WTC11 (cell line): ENCODE results near the gene GJB3. TPM values are rescaled to one million over a fixed set of nuclear protein-coding genes. Genes with fewer than 3 reads are reported as not detected.

Experiments used
- ATAC-seq: fragments of 200-7000 bp; cut with Tn5 transposase; 2 replicates; pipeline ENCODE4 v1.10.0; 2021; ENCODE audit warnings: mild to moderate bottlenecking, moderate library complexity
- CTCF ChIA-PET: fragments of 300-600 bp; sonication (Branson Sonifier 250); formaldehyde crosslinking; loops from one replicate; lab custom pipeline; 2021; ENCODE audit warnings: antibody characterized with exemption; lab: Charles Lee
- POLR2A ChIA-PET: fragments of 350-600 bp; sonication (Branson Sonifier 250); formaldehyde crosslinking; loops from one replicate; lab custom pipeline; 2021; ENCODE audit warnings: antibody characterized with exemption; lab: Charles Lee
- DNase-seq: peaks from one replicate; pipeline ENCODE4 v3.0.0; 2021; ENCODE audit warnings: low spot score
- H3K27ac Mint-ChIP-seq: 2 replicates; pipeline ENCODE4 v1.8.0; 2021; ENCODE audit warnings: mixed read lengths
- H3K27me3 Mint-ChIP-seq: 2 replicates; pipeline ENCODE4 v1.8.0; 2021; ENCODE audit warnings: low read depth, mild to moderate bottlenecking, moderate library complexity, mixed read lengths
- H3K36me3 Mint-ChIP-seq: 2 replicates; pipeline ENCODE4 v1.8.0; 2021; ENCODE audit warnings: mixed read lengths
- H3K4me1 Mint-ChIP-seq: 2 replicates; pipeline ENCODE4 v1.8.0; 2022; ENCODE audit warnings: mixed read lengths
- H3K4me3 Mint-ChIP-seq: 2 replicates; pipeline ENCODE4 v1.8.0; 2021; ENCODE audit warnings: mild to moderate bottlenecking, moderate library complexity, mixed read lengths
- H3K9me3 Mint-ChIP-seq: 2 replicates; pipeline ENCODE4 v1.8.0; 2021; ENCODE audit warnings: mixed read lengths
- CBFB ChIP-seq: sonication (generic); formaldehyde crosslinking; IDR thresholded peaks from 2 replicates; pipeline ENCODE4 v1.8.1; 2022; ENCODE audit warnings: mild to moderate bottlenecking, low read depth, missing genetic modification reagents
- EMX1 ChIP-seq: fragments of 250-450 bp; sonication (Bioruptor Pico); IDR thresholded peaks from 2 replicates; pipeline ENCODE4 v1.8.0; 2021; ENCODE audit warnings: mild to moderate bottlenecking
- ETV6 ChIP-seq: sonication (generic); formaldehyde crosslinking; IDR thresholded peaks from 2 replicates; pipeline ENCODE4 v1.8.1; 2022; ENCODE audit warnings: mild to moderate bottlenecking, missing genetic modification reagents
- FOXK1 ChIP-seq: sonication (generic); formaldehyde crosslinking; IDR thresholded peaks from 2 replicates; pipeline ENCODE4 v1.8.0; 2022; ENCODE audit warnings: mild to moderate bottlenecking, moderate library complexity, missing genetic modification reagents
- FOXP1 ChIP-seq: sonication (generic); formaldehyde crosslinking; IDR thresholded peaks from 2 replicates; pipeline ENCODE4 v1.8.0; 2022; ENCODE audit warnings: missing genetic modification reagents, mild to moderate bottlenecking, moderate library complexity, borderline replicate concordance
- GABPB1 ChIP-seq: sonication (generic); formaldehyde crosslinking; IDR thresholded peaks from 2 replicates; pipeline ENCODE4 v1.8.1; 2023; ENCODE audit warnings: mild to moderate bottlenecking, missing genetic modification reagents
- GTF2I ChIP-seq: fragments of 250-450 bp; sonication (Bioruptor Pico); conservative IDR thresholded peaks from 2 replicates; pipeline ENCODE4 v1.4.0; 2021; ENCODE audit warnings: mild to moderate bottlenecking
- HMGA2 ChIP-seq: fragments of 250-450 bp; sonication (Bioruptor Pico); IDR thresholded peaks from 2 replicates; pipeline ENCODE4 v1.4.0; 2021; ENCODE audit warnings: mild to moderate bottlenecking, moderate library complexity
- IRF2 ChIP-seq: sonication (generic); formaldehyde crosslinking; IDR thresholded peaks from 2 replicates; pipeline ENCODE4 v1.8.0; 2022; ENCODE audit warnings: low read depth, missing genetic modification reagents, borderline replicate concordance
- JUN ChIP-seq: sonication (generic); formaldehyde crosslinking; IDR thresholded peaks from 2 replicates; pipeline ENCODE4 v1.8.0; 2023; ENCODE audit warnings: mild to moderate bottlenecking, missing genetic modification reagents
- KAT7 ChIP-seq: sonication (generic); formaldehyde crosslinking; IDR thresholded peaks from 2 replicates; pipeline ENCODE4 v1.8.1; 2023; ENCODE audit warnings: missing genetic modification reagents, mild to moderate bottlenecking, borderline replicate concordance
- PRRX2 ChIP-seq: fragments of 250-450 bp; sonication (Bioruptor Pico); IDR thresholded peaks from 2 replicates; pipeline ENCODE4 v1.8.0; 2021; ENCODE audit warnings: mild to moderate bottlenecking
- SP1 ChIP-seq: sonication (generic); formaldehyde crosslinking; conservative IDR thresholded peaks from 2 replicates; pipeline ENCODE4 v1.8.1; 2022; ENCODE audit warnings: missing genetic modification reagents
- TEAD4 ChIP-seq: sonication (generic); formaldehyde crosslinking; IDR thresholded peaks from 2 replicates; pipeline ENCODE4 v1.8.0; 2022; ENCODE audit warnings: mild to moderate bottlenecking, missing genetic modification reagents
- ZNF138 ChIP-seq: sonication (generic); formaldehyde crosslinking; conservative IDR thresholded peaks from 2 replicates; pipeline ENCODE4 v1.8.1; 2022; ENCODE audit warnings: mild to moderate bottlenecking, moderate library complexity, missing genetic modification reagents
- ZNF232 ChIP-seq: sonication (generic); formaldehyde crosslinking; IDR thresholded peaks from 2 replicates; pipeline ENCODE4 v1.8.0; 2022; ENCODE audit warnings: mild to moderate bottlenecking, missing genetic modification reagents
- ZNF263 ChIP-seq: sonication (generic); formaldehyde crosslinking; IDR thresholded peaks from 2 replicates; pipeline ENCODE4 v1.8.1; 2022; ENCODE audit warnings: low read depth, mild to moderate bottlenecking, moderate library complexity, missing genetic modification reagents
- ZNF317 ChIP-seq: sonication (generic); formaldehyde crosslinking; IDR thresholded peaks from 2 replicates; pipeline ENCODE4 v1.8.1; 2023; ENCODE audit warnings: low read depth, mild to moderate bottlenecking, moderate library complexity, missing genetic modification reagents, borderline replicate concordance
- ZNF396 ChIP-seq: fragments of 250-450 bp; sonication (Bioruptor Pico); IDR thresholded peaks from 2 replicates; pipeline ENCODE4 v1.8.0; 2021; ENCODE audit warnings: mild to moderate bottlenecking, moderate library complexity, borderline replicate concordance
- ZNF671 ChIP-seq: fragments of 250-450 bp; sonication (Bioruptor Pico); IDR thresholded peaks from 2 replicates; pipeline ENCODE4 v1.8.0; 2021; ENCODE audit warnings: mild to moderate bottlenecking
- total RNA-seq: library from RNA; stranded (reverse); gene quantifications from 3 replicates; pipeline ENCODE4 v1.2.3, GENCODE V29; 2021
- TF ChIP-seq, protein P1 (sequence below): sonication (generic); formaldehyde crosslinking; IDR thresholded peaks from 2 replicates; pipeline ENCODE4 v1.8.1; 2022; ENCODE audit warnings: missing genetic modification reagents, borderline replicate concordance
- TF ChIP-seq, protein P2 (sequence below): sonication (generic); formaldehyde crosslinking; IDR thresholded peaks from 2 replicates; pipeline ENCODE4 v1.8.0; 2023; ENCODE audit warnings: mild to moderate bottlenecking, missing genetic modification reagents
- TF ChIP-seq, protein P3 (sequence below): fragments of 250-450 bp; sonication (Bioruptor Pico); conservative IDR thresholded peaks from 2 replicates; pipeline ENCODE4 v1.9.0; 2021; ENCODE audit warnings: mild to moderate bottlenecking
- TF ChIP-seq, protein P4 (sequence below): fragments of 250-450 bp; sonication (Bioruptor Pico); IDR thresholded peaks from 2 replicates; pipeline ENCODE4 v1.9.0; 2021; ENCODE audit warnings: mild to moderate bottlenecking
- TF ChIP-seq, protein P5 (sequence below): sonication (generic); formaldehyde crosslinking; IDR thresholded peaks from 2 replicates; pipeline ENCODE4 v1.8.0; 2022; ENCODE audit warnings: mild to moderate bottlenecking, missing genetic modification reagents
- TF ChIP-seq, protein P6 (sequence below): sonication (generic); formaldehyde crosslinking; IDR thresholded peaks from 2 replicates; pipeline ENCODE4 v1.8.1; 2023; ENCODE audit warnings: mild to moderate bottlenecking, missing genetic modification reagents, moderate library complexity
- TF ChIP-seq, protein P7 (sequence below): sonication (generic); formaldehyde crosslinking; conservative IDR thresholded peaks from 2 replicates; pipeline ENCODE4 v1.8.1; 2023; ENCODE audit warnings: mild to moderate bottlenecking, low read depth, missing genetic modification reagents, moderate library complexity

The GJB3 gene
- total RNA-seq, 1 experiment from 2014 or later = 0.46 TPM

DNA sequence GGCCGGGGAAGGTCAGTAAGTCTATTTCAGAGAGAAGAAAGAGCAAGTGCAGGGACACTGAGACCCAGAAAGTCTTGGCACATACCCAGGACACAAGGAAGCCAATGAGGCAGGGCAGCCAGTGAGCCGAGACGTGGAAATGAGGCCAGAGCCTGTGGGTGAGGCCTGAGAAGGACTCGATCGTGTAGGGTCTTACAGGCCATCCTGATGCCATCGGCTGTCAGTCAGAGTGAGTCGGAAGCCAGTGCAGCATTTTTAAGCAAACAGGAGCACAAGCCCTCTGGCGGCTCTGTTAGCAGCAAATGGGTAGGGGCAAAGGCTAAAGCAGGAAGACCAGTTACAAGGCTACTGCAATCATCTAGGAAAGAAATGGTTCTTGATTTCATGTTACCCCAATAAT is 6.1 kb upstream of the GJB3 start (continued):
- TF ChIP-seq, protein P1, sequence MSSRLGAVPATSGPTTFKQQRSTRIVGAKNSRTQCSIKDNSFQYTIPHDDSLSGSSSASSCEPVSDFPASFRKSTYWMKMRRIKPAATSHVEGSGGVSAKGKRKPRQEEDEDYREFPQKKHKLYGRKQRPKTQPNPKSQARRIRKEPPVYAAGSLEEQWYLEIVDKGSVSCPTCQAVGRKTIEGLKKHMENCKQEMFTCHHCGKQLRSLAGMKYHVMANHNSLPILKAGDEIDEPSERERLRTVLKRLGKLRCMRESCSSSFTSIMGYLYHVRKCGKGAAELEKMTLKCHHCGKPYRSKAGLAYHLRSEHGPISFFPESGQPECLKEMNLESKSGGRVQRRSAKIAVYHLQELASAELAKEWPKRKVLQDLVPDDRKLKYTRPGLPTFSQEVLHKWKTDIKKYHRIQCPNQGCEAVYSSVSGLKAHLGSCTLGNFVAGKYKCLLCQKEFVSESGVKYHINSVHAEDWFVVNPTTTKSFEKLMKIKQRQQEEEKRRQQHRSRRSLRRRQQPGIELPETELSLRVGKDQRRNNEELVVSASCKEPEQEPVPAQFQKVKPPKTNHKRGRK (CRISPR knock-in tag) = no peak
- TF ChIP-seq GABPB1 (CRISPR knock-in tag) = no peak
- TF ChIP-seq, protein P2, sequence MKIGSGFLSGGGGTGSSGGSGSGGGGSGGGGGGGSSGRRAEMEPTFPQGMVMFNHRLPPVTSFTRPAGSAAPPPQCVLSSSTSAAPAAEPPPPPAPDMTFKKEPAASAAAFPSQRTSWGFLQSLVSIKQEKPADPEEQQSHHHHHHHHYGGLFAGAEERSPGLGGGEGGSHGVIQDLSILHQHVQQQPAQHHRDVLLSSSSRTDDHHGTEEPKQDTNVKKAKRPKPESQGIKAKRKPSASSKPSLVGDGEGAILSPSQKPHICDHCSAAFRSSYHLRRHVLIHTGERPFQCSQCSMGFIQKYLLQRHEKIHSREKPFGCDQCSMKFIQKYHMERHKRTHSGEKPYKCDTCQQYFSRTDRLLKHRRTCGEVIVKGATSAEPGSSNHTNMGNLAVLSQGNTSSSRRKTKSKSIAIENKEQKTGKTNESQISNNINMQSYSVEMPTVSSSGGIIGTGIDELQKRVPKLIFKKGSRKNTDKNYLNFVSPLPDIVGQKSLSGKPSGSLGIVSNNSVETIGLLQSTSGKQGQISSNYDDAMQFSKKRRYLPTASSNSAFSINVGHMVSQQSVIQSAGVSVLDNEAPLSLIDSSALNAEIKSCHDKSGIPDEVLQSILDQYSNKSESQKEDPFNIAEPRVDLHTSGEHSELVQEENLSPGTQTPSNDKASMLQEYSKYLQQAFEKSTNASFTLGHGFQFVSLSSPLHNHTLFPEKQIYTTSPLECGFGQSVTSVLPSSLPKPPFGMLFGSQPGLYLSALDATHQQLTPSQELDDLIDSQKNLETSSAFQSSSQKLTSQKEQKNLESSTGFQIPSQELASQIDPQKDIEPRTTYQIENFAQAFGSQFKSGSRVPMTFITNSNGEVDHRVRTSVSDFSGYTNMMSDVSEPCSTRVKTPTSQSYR (CRISPR knock-in tag) = no peak
- no peak for TF ChIP-seq HMGA2 (CRISPR knock-in tag)
- no peak for TF ChIP-seq GTF2I (CRISPR knock-in tag)
- TF ChIP-seq TEAD4 (CRISPR knock-in tag) = no peak
- TF ChIP-seq ZNF263 (CRISPR knock-in tag) = no peak
- TF ChIP-seq PRRX2 (CRISPR knock-in tag) = no peak

DNA sequence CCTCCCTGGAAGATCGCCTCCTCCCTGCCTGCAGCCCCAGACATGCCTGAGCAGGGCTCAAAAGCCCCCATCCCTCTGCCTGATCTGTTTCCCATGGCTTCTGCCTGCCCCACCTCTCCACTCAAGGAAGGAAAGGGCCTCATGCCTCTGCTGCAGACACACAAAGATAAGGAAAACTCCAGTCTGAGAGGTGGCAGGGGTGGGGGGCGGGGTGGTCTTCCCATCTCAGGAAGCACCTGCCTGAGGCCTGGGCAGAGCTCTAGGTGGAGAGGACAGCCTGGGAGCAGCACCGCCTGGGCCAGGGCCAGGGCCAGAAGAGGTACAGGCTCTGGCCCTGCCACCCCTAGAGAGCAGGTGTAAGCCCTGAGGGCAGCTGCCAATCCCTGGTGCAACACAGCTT is 4.1 kb upstream of the GJB3 start:
- ChIA-PET CTCF (interaction anchor here (0.9 to 1.0 kb wide), 2 partner anchors 15 to 76 kb away, joined by 3 to 5 read pairs; no protein-coding TSS in a partner anchor), POLR2A (no interaction called here)
- Mint-ChIP-seq H3K36me3 (no peaks in the 10 kb centered on the region), H3K27me3 (peaks cover 31% of the 10 kb centered on the region), H3K4me3 (no peak overlapping the region), H3K27ac (no peak overlapping the region), H3K4me1 (0 out of 2 replicates have a peak, but pooled peaks cover 3% of the 10 kb centered on the region), H3K9me3 (no peaks in the 10 kb centered on the region)
- DNase-seq (no peak), ATAC-seq (no peak)
- TF ChIP-seq ZNF396 (CRISPR knock-in tag) = no peak
- TF ChIP-seq, protein P3, sequence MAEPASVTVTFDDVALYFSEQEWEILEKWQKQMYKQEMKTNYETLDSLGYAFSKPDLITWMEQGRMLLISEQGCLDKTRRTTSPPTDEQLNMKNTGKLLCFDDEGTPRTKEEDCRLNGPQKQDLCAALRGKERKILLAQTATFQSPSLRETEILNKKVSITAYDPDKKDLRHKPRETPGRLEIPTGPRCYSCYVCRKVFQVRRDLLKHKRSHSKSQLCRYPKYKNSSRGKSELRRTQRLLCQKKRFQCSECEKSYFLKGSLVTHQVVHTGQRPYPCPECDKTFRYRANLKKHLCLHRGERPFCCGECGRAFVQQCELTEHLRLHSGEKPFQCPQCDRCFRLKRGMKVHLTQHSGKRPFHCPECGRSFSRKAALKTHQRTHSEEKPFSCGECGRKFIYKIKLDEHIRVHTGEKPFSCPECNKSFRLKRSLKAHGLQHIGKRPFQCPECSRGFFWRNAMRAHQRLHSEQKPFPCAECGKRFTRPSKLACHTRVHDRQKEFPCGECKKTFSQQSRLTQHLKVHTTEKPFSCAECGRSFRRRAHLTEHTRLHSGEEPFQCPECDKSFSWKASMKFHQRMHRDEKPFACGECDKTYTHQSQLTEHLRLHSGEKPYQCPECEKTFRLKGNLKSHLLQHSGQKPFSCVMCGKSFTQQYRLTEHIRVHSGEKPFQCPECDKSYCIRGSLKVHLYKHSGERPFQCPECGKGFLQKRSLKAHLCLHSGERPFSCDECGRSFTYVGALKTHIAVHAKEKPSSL = no peak
- no peak for TF ChIP-seq CBFB (CRISPR knock-in tag)
- TF ChIP-seq ETV6 (CRISPR knock-in tag) = no peak
- no peak for TF ChIP-seq JUN (CRISPR knock-in tag)
- TF ChIP-seq, protein P4, sequence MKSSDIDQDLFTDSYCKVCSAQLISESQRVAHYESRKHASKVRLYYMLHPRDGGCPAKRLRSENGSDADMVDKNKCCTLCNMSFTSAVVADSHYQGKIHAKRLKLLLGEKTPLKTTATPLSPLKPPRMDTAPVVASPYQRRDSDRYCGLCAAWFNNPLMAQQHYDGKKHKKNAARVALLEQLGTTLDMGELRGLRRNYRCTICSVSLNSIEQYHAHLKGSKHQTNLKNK (CRISPR knock-in tag) = no peak
- no peak for TF ChIP-seq FOXK1 (CRISPR knock-in tag)
- no peak for TF ChIP-seq EMX1
- TF ChIP-seq, protein P5, sequence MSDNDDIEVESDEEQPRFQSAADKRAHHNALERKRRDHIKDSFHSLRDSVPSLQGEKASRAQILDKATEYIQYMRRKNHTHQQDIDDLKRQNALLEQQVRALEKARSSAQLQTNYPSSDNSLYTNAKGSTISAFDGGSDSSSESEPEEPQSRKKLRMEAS = no peak
- no peak for TF ChIP-seq IRF2 (CRISPR knock-in tag)
- no peak for TF ChIP-seq FOXP1 (CRISPR knock-in tag)
- no peak for TF ChIP-seq KAT7
- TF ChIP-seq ZNF232 (CRISPR knock-in tag) = no peak
- TF ChIP-seq, protein P6, sequence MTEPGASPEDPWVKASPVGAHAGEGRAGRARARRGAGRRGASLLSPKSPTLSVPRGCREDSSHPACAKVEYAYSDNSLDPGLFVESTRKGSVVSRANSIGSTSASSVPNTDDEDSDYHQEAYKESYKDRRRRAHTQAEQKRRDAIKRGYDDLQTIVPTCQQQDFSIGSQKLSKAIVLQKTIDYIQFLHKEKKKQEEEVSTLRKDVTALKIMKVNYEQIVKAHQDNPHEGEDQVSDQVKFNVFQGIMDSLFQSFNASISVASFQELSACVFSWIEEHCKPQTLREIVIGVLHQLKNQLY (CRISPR knock-in tag) = no peak
- TF ChIP-seq ZNF138 (CRISPR knock-in tag) = no peak
- no peak for TF ChIP-seq ZNF671
- no peak for TF ChIP-seq SP1 (CRISPR knock-in tag)
- TF ChIP-seq ZNF317 = no peak
- TF ChIP-seq, protein P7, sequence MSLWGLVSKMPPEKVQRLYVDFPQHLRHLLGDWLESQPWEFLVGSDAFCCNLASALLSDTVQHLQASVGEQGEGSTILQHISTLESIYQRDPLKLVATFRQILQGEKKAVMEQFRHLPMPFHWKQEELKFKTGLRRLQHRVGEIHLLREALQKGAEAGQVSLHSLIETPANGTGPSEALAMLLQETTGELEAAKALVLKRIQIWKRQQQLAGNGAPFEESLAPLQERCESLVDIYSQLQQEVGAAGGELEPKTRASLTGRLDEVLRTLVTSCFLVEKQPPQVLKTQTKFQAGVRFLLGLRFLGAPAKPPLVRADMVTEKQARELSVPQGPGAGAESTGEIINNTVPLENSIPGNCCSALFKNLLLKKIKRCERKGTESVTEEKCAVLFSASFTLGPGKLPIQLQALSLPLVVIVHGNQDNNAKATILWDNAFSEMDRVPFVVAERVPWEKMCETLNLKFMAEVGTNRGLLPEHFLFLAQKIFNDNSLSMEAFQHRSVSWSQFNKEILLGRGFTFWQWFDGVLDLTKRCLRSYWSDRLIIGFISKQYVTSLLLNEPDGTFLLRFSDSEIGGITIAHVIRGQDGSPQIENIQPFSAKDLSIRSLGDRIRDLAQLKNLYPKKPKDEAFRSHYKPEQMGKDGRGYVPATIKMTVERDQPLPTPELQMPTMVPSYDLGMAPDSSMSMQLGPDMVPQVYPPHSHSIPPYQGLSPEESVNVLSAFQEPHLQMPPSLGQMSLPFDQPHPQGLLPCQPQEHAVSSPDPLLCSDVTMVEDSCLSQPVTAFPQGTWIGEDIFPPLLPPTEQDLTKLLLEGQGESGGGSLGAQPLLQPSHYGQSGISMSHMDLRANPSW (CRISPR knock-in tag) = no peak
